Measurements from ENCODE around the gene FAM98A.

The FAM98A gene

GRCh38 chr2:33597026-33597425 is 2.1 kb downstream of the FAM98A start:
- DNase-seq (ENCODE audit: low spot score): no peak

- no peak for DNase-seq (ENCODE audit: low spot score)
Measured at GRCh38 chr2:33595385-33595784, 3.7 kb downstream of the FAM98A start.

- no peak for DNase-seq (ENCODE audit: low spot score)
Measured at GRCh38 chr2:33589444-33589843, 9.7 kb downstream of the FAM98A start.

GRCh38 chr2:33588232-33588631 is 10.9 kb downstream of the FAM98A start:
- no peak for DNase-seq (ENCODE audit: low spot score)

- no peak for DNase-seq (ENCODE audit: low spot score)
Measured at GRCh38 chr2:33586766-33587165, 12.3 kb downstream of the FAM98A start.

GRCh38 chr2:33583194-33583938 is 15.7 kb downstream of the FAM98A start:
- DNase-seq (ENCODE audit: low spot score): peak; percentile 54

- no peak for DNase-seq (ENCODE audit: low spot score)
Measured at GRCh38 chr2:33581872-33582271, 17.2 kb downstream of the FAM98A start.

GRCh38 chr2:33579227-33579626 is 19.9 kb downstream of the FAM98A start:
- no peak for DNase-seq (ENCODE audit: low spot score)

GRCh38 chr2:33577668-33578067 is 21.4 kb downstream of the FAM98A start:
- no peak for DNase-seq (ENCODE audit: low spot score)

- DNase-seq (ENCODE audit: low spot score): no peak
Measured at GRCh38 chr2:33577084-33577483, 22.0 kb downstream of the FAM98A start.

GRCh38 chr2:33573657-33574056 is 25.4 kb downstream of the FAM98A start:
- DNase-seq (ENCODE audit: low spot score): no peak

GRCh38 chr2:33570681-33571080 is 28.4 kb downstream of the FAM98A start:
- no peak for DNase-seq (ENCODE audit: low spot score)

GRCh38 chr2:33561872-33562271 is 37.2 kb downstream of the FAM98A start:
- no peak for DNase-seq (ENCODE audit: low spot score)

- DNase-seq (ENCODE audit: low spot score): no peak
Measured at GRCh38 chr2:33560017-33560416, 39.1 kb downstream of the FAM98A start.

- no peak for DNase-seq (ENCODE audit: low spot score)
Measured at GRCh38 chr2:33559328-33559727, 39.8 kb downstream of the FAM98A start.

- no peak for DNase-seq (ENCODE audit: low spot score)
Measured at GRCh38 chr2:33555681-33556080, 43.4 kb downstream of the FAM98A start.

GRCh38 chr2:33552758-33553461 is 46.2 kb downstream of the FAM98A start:
- no peak for DNase-seq (ENCODE audit: low spot score)

GRCh38 chr2:33550206-33550605 is 48.9 kb downstream of the FAM98A start:
- DNase-seq (ENCODE audit: low spot score): no peak

GRCh38 chr2:33541243-33541642 is 57.9 kb downstream of the FAM98A start:
- DNase-seq (ENCODE audit: low spot score): no peak

GRCh38 chr2:33535421-33535820 is 63.7 kb downstream of the FAM98A start:
- DNase-seq (ENCODE audit: low spot score): no peak

All from CD4-positive, alpha-beta T cell treated with Interleukin-2 at 100 ng/mL for 4 hours (primary cell).